ENCODE data around the gene TSPAN32. TPM values are rescaled to one million over a fixed set of nuclear protein-coding genes. Genes with fewer than 3 reads are reported as not detected.

TSPAN32 gene
- total RNA-seq, 2 donors from 2014 or later, result not detected

DNA sequence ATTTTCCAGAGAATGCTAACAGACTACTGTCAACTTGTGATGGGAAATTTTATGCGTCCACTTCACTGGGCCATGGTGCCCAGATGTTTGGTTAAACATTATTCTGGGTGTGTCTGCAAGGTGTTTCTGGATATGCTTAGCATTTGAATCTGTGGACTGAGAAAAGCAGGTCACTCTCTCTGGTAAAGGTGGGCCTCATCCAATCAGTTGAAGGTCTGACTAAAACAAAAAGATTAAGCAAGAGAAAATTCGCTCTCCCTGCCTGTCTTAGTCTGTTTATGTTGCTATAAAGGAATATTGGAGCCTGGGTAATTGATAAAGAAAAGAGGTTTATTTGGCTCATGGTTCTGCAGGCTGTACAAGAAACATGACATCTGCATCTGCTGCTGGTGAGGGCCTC is 43.2 kb downstream of the TSPAN32 start:
- Mint-ChIP-seq H3K4me3 (no peak overlapping the region), H3K9me3 (peaks cover 42% of the 10 kb centered on the region), H3K27me3 (ENCODE audit: insufficient read depth) (peaks cover 6% of the 10 kb centered on the region), H3K4me1 (peaks cover 5% of the 10 kb centered on the region), H3K36me3 (ENCODE audit: low read depth) (peaks cover 4% of the 10 kb centered on the region), H3K27ac (no peak overlapping the region)
- Histone ChIP-seq H3K9me3 (ENCODE audit: control insufficient read depth, low read length) (peaks cover 17% of the 10 kb centered on the region), H3K4me1 (ENCODE audit: control insufficient read depth, insufficient read depth, low read length) (no peaks in the 10 kb centered on the region), H3K36me3 (ENCODE audit: control insufficient read depth, insufficient read depth, low read length) (no peaks in the 10 kb centered on the region), H3K4me3 (ENCODE audit: low read length) (no peak overlapping the region), H3K9ac (ENCODE audit: extremely low read depth, low read length, poor library complexity, severe bottlenecking) (no peak overlapping the region), H3K27me3 (ENCODE audit: control insufficient read depth, insufficient read depth, low read length, poor library complexity, severe bottlenecking) (no peaks in the 10 kb centered on the region), H3K27ac (ENCODE audit: low read depth, low read length) (no peak overlapping the region)
- no peak for DNase-seq
- 50 to 84% methylated on average over 1 to 2 of the region's 2 CpGs for WGBS, 2 experiments (ENCODE audit: insufficient coverage in 1 of 2, insufficient read length in 1 of 2)
- TF ChIP-seq, protein P1, sequence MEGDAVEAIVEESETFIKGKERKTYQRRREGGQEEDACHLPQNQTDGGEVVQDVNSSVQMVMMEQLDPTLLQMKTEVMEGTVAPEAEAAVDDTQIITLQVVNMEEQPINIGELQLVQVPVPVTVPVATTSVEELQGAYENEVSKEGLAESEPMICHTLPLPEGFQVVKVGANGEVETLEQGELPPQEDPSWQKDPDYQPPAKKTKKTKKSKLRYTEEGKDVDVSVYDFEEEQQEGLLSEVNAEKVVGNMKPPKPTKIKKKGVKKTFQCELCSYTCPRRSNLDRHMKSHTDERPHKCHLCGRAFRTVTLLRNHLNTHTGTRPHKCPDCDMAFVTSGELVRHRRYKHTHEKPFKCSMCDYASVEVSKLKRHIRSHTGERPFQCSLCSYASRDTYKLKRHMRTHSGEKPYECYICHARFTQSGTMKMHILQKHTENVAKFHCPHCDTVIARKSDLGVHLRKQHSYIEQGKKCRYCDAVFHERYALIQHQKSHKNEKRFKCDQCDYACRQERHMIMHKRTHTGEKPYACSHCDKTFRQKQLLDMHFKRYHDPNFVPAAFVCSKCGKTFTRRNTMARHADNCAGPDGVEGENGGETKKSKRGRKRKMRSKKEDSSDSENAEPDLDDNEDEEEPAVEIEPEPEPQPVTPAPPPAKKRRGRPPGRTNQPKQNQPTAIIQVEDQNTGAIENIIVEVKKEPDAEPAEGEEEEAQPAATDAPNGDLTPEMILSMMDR (conservative IDR thresholded peaks at IDR 0.05), result no peak

DNA sequence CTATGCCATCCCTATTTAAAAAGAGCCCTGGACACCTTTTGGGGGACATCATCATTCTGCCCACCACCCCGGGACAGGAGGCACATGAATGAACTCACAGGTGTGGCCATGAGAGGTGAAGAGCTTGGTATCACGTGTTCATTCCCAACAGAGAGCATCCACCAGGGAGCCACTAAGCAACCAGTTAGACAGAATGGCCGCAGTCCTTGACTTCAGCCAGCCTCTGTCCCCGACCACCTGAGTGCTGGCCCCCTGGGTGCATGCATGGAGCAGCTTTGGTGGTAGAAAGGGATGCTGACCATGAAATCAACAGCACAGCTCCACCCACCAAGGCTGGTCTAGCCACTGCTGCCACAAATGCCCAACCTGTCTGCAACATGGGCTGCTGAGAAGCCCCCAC is 44.2 kb downstream of the TSPAN32 start:
- H3K27me3 Mint-ChIP-seq (ENCODE audit: insufficient read depth), result peaks cover 9% of the 10 kb centered on the region
- H3K9me3 Mint-ChIP-seq, result peaks cover 49% of the 10 kb centered on the region

DNA sequence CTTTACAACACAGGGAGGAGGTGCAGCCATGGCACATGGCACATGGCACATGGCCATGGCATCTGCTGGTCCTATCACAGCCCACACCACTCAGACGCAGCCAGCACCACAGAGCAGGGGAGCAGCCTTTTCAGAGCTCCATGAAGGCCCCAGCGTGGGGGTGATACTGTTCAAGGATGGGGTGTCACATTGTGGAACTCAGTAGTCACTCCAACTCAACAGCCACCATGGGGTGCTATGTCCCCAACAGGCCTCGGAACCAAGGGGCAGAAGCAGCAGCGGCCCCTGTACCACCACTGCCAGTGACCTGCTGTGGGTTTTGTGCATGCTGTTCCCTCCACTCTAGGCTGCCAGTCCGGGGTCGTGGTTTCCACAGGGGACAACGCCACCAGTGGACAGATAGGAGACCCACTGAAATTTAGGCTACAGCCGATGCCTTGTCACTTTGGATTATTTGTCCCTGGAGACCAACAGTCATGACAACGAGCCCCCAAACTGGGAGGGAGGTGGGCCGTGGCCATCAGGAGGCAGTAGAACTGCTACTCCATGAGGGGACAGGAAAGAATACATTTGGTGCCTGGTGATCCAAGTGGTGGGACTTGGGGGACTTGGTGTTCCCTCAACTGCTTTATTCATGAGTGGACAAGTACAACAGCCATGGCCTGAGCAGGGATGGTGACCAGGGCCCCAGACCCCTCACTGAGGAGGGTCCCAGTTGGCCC is 44.9 kb downstream of the TSPAN32 start:
- no peak overlapping the region for H3K9ac ChIP-seq (ENCODE audit: extremely low read depth, low read length, poor library complexity, severe bottlenecking)
- DNase-seq, result no peak
- peaks cover 19% of the 10 kb centered on the region for H3K9me3 ChIP-seq (ENCODE audit: control insufficient read depth, low read length)
- H3K9me3 Mint-ChIP-seq, result peaks cover 49% of the 10 kb centered on the region
- no peak overlapping the region for H3K4me3 Mint-ChIP-seq
- 79 to 82% methylated on average over 6 to 10 of the region's 10 CpGs for WGBS, 2 experiments (ENCODE audit: insufficient coverage in 1 of 2, insufficient read length in 1 of 2)
- H3K4me1 Mint-ChIP-seq, result no peaks in the 10 kb centered on the region
- peaks cover 9% of the 10 kb centered on the region for H3K27me3 Mint-ChIP-seq (ENCODE audit: insufficient read depth)
- no peak overlapping the region for H3K4me3 ChIP-seq (ENCODE audit: low read length)
- peaks cover 4% of the 10 kb centered on the region for H3K36me3 Mint-ChIP-seq (ENCODE audit: low read depth)
- TF ChIP-seq, protein P1 (conservative IDR thresholded peaks at IDR 0.05), result no peak
- no peaks in the 10 kb centered on the region for H3K36me3 ChIP-seq (ENCODE audit: control insufficient read depth, insufficient read depth, low read length)
- H3K4me1 ChIP-seq (ENCODE audit: control insufficient read depth, insufficient read depth, low read length), result no peaks in the 10 kb centered on the region
- H3K27me3 ChIP-seq (ENCODE audit: control insufficient read depth, insufficient read depth, low read length, poor library complexity, severe bottlenecking), result no peaks in the 10 kb centered on the region
- H3K27ac Mint-ChIP-seq, result no peak overlapping the region
- H3K27ac ChIP-seq (ENCODE audit: low read depth, low read length), result no peak overlapping the region

More for the DNA sequence above, 44.2 kb downstream of the TSPAN32 start:
- WGBS, 2 experiments (ENCODE audit: insufficient coverage in 1 of 2, insufficient read length in 1 of 2), result 81 to 100% methylated on average over 2 to 4 of the region's 4 CpGs
- peaks cover 4% of the 10 kb centered on the region for H3K36me3 Mint-ChIP-seq (ENCODE audit: low read depth)
- DNase-seq, result no peak
- Histone ChIP-seq H3K4me1 (ENCODE audit: control insufficient read depth, insufficient read depth, low read length) (no peaks in the 10 kb centered on the region), H3K9ac (ENCODE audit: extremely low read depth, low read length, poor library complexity, severe bottlenecking) (no peak overlapping the region), H3K27ac (ENCODE audit: low read depth, low read length) (no peak overlapping the region), H3K4me3 (ENCODE audit: low read length) (no peak overlapping the region), H3K9me3 (ENCODE audit: control insufficient read depth, low read length) (peaks cover 19% of the 10 kb centered on the region), H3K27me3 (ENCODE audit: control insufficient read depth, insufficient read depth, low read length, poor library complexity, severe bottlenecking) (no peaks in the 10 kb centered on the region), H3K36me3 (ENCODE audit: control insufficient read depth, insufficient read depth, low read length) (no peaks in the 10 kb centered on the region)
- H3K4me1 Mint-ChIP-seq, result no peaks in the 10 kb centered on the region
- H3K27ac Mint-ChIP-seq, result no peak overlapping the region
- no peak overlapping the region for H3K4me3 Mint-ChIP-seq
- TF ChIP-seq, protein P1 (conservative IDR thresholded peaks at IDR 0.05), result no peak
